Neural progenitor cell (in vitro differentiated cells): ENCODE measurements around the gene RGS3.

ENCODE experiments used
- CTCF ChIP-seq: fragments of 200-600 bp; sonication (generic); IDR thresholded peaks from 2 replicates; pipeline ENCODE4 v1.5.1; 2017; ENCODE audit warnings: antibody characterized with exemption, mild to moderate bottlenecking
- EZH2phosphoT487 ChIP-seq: fragments of 200-600 bp; sonication (generic); IDR thresholded peaks from 2 replicates; pipeline ENCODE4 v1.6.1; 2017; ENCODE audit warnings: antibody characterized with exemption

- TF ChIP-seq EZH2phosphoT487 (no peak), CTCF (no peak)
Observed at GRCh38 chr9:113588242-113588810, 124.8 kb downstream of the RGS3 start.
